Smooth muscle cell (in vitro differentiated cells): Measurements from ENCODE around the gene RAMP3. TPM values are rescaled to one million over a fixed set of nuclear protein-coding genes. Genes with fewer than 3 reads are reported as not detected.

Experiments used
- DNase-seq: peaks from one replicate; lab custom pipeline; 2025; ENCODE audit not compliant: unreplicated experiment; lab: John Stamatoyannopoulos, UW
- H2AFZ ChIP-seq: fragments of 200-600 bp; sonication (generic); 2 replicates; pipeline ENCODE4 v1.6.0; 2016; ENCODE audit warnings: antibody characterized with exemption, low read depth, mild to moderate bottlenecking
- H3F3A ChIP-seq: fragments of 200-600 bp; sonication (generic); 2 replicates; pipeline ENCODE4 v1.6.0; 2017; ENCODE audit warnings: antibody characterized with exemption, low read depth
- H3K27ac ChIP-seq: fragments of 200-600 bp; sonication (generic); 2 replicates; pipeline ENCODE4 v1.5.1; 2016; ENCODE audit warnings: low read depth, mild to moderate bottlenecking
- H3K27me3 ChIP-seq: fragments of 200-600 bp; sonication (generic); 2 replicates; pipeline ENCODE4 v1.6.1; 2016; ENCODE audit warnings: low read depth, mild to moderate bottlenecking
- H3K36me3 ChIP-seq: fragments of 200-600 bp; sonication (generic); 2 replicates; pipeline ENCODE4 v1.5.1; 2016; ENCODE audit warnings: low read depth
- H3K4me1 ChIP-seq: fragments of 200-600 bp; sonication (generic); 2 replicates; pipeline ENCODE4 v1.5.1; 2016; ENCODE audit warnings: low read depth
- H3K4me2 ChIP-seq: fragments of 200-600 bp; sonication (generic); 2 replicates; pipeline ENCODE4 v1.6.0; 2016; ENCODE audit warnings: mild to moderate bottlenecking
- H3K4me3 ChIP-seq: fragments of 200-600 bp; sonication (generic); 2 replicates; pipeline ENCODE4 v1.5.1; 2016; ENCODE audit warnings: mild to moderate bottlenecking
- H3K79me2 ChIP-seq: fragments of 200-600 bp; sonication (generic); 2 replicates; pipeline ENCODE4 v1.6.0; 2016; ENCODE audit warnings: low read depth, mild to moderate bottlenecking
- H3K9ac ChIP-seq: fragments of 200-600 bp; sonication (generic); 2 replicates; pipeline ENCODE4 v1.6.0; 2016; ENCODE audit warnings: low read depth
- H3K9me3 ChIP-seq: fragments of 200-600 bp; sonication (generic); replicated peaks from 2 replicates; pipeline ENCODE4 v1.5.1; 2016; ENCODE audit warnings: low read depth
- H4K20me1 ChIP-seq: fragments of 200-600 bp; sonication (generic); 2 replicates; pipeline ENCODE4 v1.6.0; 2016; ENCODE audit warnings: low read depth
- WGBS: methylation state at CpG from one replicate; pipeline ENCODE4 v1.1.7; 2016; ENCODE audit warnings: low lambda C conversion rate; 5-methylcytosine and 5-hydroxymethylcytosine counted together
- polyA plus RNA-seq: library from polyadenylated mRNA; unstranded; fragments of >200 nt; fragmentation: Nextera tagmentation; extraction: Ambion mirVana; gene quantifications from 2 replicates; pipeline ENCODE4 v1.2.1, GENCODE V29; 2016
- total RNA-seq: library from RNA; depleted of rRNA; stranded (reverse); fragments of >200 nt; gene quantifications from 2 replicates; pipeline ENCODE4 v1.2.3, GENCODE V29; 2014
- TF ChIP-seq, protein P1 (sequence below): fragments of 200-600 bp; sonication (generic); IDR thresholded peaks from 2 replicates; pipeline ENCODE4 v1.5.1; 2017; ENCODE audit warnings: borderline replicate concordance, mild to moderate bottlenecking, antibody characterized with exemption; ENCODE audit not compliant: insufficient read depth, poor library complexity, severe bottlenecking

RAMP3 gene
- total and polyA plus RNA-seq, 2 experiments from 2014 or later = not detected

DNA sequence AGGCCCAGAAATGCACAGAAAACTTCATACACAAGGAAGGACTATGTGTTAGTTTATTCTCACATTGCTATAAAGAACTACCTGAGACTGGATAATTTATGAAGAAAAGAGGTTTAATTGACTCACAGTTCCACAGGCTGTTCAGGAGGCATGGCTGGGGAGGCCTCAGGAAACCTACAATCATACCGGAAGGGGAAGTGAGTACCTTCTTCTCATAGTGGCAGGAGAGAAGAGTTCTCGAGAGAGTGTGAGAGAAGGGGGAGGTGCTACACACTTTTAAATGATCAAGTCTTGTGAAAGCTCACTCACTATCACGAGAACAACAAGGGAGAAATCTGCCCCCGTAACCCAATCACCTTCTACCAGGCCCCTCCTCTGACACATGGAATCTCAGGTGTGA, 16.8 kb upstream of the RAMP3 start:
- no peak overlapping the region for H3K9ac ChIP-seq
- H3K27me3 ChIP-seq = no peaks in the 10 kb centered on the region
- no peaks in the 10 kb centered on the region for H3K9me3 ChIP-seq
- TF ChIP-seq, protein P1, sequence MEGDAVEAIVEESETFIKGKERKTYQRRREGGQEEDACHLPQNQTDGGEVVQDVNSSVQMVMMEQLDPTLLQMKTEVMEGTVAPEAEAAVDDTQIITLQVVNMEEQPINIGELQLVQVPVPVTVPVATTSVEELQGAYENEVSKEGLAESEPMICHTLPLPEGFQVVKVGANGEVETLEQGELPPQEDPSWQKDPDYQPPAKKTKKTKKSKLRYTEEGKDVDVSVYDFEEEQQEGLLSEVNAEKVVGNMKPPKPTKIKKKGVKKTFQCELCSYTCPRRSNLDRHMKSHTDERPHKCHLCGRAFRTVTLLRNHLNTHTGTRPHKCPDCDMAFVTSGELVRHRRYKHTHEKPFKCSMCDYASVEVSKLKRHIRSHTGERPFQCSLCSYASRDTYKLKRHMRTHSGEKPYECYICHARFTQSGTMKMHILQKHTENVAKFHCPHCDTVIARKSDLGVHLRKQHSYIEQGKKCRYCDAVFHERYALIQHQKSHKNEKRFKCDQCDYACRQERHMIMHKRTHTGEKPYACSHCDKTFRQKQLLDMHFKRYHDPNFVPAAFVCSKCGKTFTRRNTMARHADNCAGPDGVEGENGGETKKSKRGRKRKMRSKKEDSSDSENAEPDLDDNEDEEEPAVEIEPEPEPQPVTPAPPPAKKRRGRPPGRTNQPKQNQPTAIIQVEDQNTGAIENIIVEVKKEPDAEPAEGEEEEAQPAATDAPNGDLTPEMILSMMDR = no peak
- WGBS = 89% methylated on average over 4 of the region's 4 CpGs
- H3K36me3 ChIP-seq = no peaks in the 10 kb centered on the region
- H4K20me1 ChIP-seq = no peaks in the 10 kb centered on the region
- no peaks in the 10 kb centered on the region for H3K79me2 ChIP-seq
- H3K27ac ChIP-seq = no peak overlapping the region
- no peaks in the 10 kb centered on the region for H3K4me1 ChIP-seq
- no peak overlapping the region for H2AFZ ChIP-seq
- H3F3A ChIP-seq = no peaks in the 10 kb centered on the region
- H3K4me3 ChIP-seq = no peak overlapping the region
- H3K4me2 ChIP-seq = no peak overlapping the region
- DNase-seq = no peak

- Histone ChIP-seq H4K20me1 (no peaks in the 10 kb centered on the region), H3K4me3 (no peak overlapping the region), H3K4me2 (no peak overlapping the region), H2AFZ (no peak overlapping the region), H3K9ac (no peak overlapping the region), H3K27me3 (no peaks in the 10 kb centered on the region), H3K79me2 (no peaks in the 10 kb centered on the region), H3F3A (no peaks in the 10 kb centered on the region), H3K36me3 (no peaks in the 10 kb centered on the region), H3K9me3 (no peaks in the 10 kb centered on the region), H3K4me1 (no peaks in the 10 kb centered on the region), H3K27ac (no peak overlapping the region)
- DNase-seq = no peak
- WGBS = 73% methylated on average over 4 of the region's 4 CpGs
- TF ChIP-seq, protein P1 = no peak
Measured at GRCh38 chr7:45143616-45144015, 14.0 kb upstream of the RAMP3 start.

DNA sequence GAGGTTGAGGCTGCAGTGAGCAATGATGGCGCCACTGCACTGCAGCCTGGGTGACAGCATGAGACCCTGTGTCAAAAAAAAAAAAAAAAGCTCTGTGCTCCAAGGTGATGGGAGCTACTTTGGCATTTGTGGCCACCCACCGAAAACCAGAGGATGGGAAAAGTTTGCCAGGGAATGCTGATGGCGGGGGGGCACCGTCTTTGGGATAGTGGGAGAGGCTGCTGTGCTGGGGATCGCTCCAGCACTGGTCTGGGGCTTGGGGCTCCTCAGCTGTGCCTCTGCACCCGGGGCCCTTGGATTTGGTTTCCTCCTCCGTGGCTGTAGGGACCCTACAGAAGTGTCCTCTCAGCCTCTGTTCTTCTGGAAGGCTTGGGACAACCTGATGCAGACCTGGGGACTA, 11.7 kb upstream of the RAMP3 start:
- TF ChIP-seq, protein P1 = no peak
- DNase-seq = no peak
- H2AFZ ChIP-seq = no peak overlapping the region
- no peak overlapping the region for H3K4me3 ChIP-seq
- no peak overlapping the region for H3K4me2 ChIP-seq
- H4K20me1 ChIP-seq = no peaks in the 10 kb centered on the region
- H3K27ac ChIP-seq = no peak overlapping the region
- H3F3A ChIP-seq = no peaks in the 10 kb centered on the region
- whole genome bisulfite sequencing = 97% methylated on average over 7 of the region's 7 CpGs
- no peaks in the 10 kb centered on the region for H3K79me2 ChIP-seq
- H3K9ac ChIP-seq = no peak overlapping the region
- H3K27me3 ChIP-seq = no peaks in the 10 kb centered on the region
- H3K4me1 ChIP-seq = no peaks in the 10 kb centered on the region
- H3K36me3 ChIP-seq = no peaks in the 10 kb centered on the region
- no peaks in the 10 kb centered on the region for H3K9me3 ChIP-seq

- no peak overlapping the region for H2AFZ ChIP-seq
- no peaks in the 10 kb centered on the region for H4K20me1 ChIP-seq
- H3K4me3 ChIP-seq = no peak overlapping the region
- no peaks in the 10 kb centered on the region for H3K27me3 ChIP-seq
- no peaks in the 10 kb centered on the region for H3K9me3 ChIP-seq
- no peaks in the 10 kb centered on the region for H3K79me2 ChIP-seq
- DNase-seq = no peak
- H3K4me1 ChIP-seq = no peaks in the 10 kb centered on the region
- no peak overlapping the region for H3K4me2 ChIP-seq
- TF ChIP-seq, protein P1 = no peak
- no peaks in the 10 kb centered on the region for H3F3A ChIP-seq
- H3K9ac ChIP-seq = no peak overlapping the region
- H3K27ac ChIP-seq = no peak overlapping the region
- 87% methylated on average over 19 of the region's 19 CpGs for WGBS
- no peaks in the 10 kb centered on the region for H3K36me3 ChIP-seq
Measured at GRCh38 chr7:45146531-45147379, 10.8 kb upstream of the RAMP3 start.
